IPS-11a (cell line): Measurements from ENCODE around the gene NYAP1.
"Not testable (repeated sequence)": the region's sequence is repeated elsewhere in the genome, so short reads cannot be mapped to it uniquely, and the experiment has no call there.

Source experiments
- H3K4me3 ChIP-seq: one replicate; pipeline ENCODE4 v1.5.1; 2013; ENCODE audit warnings: low read depth, low read length, control low read depth

Gene NYAP1

GRCh38 chr7:100483722-100484672 is at the start of gene NYAP1:
Gene NYAP1 (plus strand): TSS chr7:100483927. CDS start chr7:100485312, 1,385 bp downstream.
- H3K4me3 ChIP-seq = peak within 1 kb of the TSS; percentile 41

- H3K4me3 ChIP-seq = peak overlapping the region; percentile 74
Observed at GRCh38 chr7:100434297-100435144, 49.2 kb upstream of the NYAP1 start.

DNA sequence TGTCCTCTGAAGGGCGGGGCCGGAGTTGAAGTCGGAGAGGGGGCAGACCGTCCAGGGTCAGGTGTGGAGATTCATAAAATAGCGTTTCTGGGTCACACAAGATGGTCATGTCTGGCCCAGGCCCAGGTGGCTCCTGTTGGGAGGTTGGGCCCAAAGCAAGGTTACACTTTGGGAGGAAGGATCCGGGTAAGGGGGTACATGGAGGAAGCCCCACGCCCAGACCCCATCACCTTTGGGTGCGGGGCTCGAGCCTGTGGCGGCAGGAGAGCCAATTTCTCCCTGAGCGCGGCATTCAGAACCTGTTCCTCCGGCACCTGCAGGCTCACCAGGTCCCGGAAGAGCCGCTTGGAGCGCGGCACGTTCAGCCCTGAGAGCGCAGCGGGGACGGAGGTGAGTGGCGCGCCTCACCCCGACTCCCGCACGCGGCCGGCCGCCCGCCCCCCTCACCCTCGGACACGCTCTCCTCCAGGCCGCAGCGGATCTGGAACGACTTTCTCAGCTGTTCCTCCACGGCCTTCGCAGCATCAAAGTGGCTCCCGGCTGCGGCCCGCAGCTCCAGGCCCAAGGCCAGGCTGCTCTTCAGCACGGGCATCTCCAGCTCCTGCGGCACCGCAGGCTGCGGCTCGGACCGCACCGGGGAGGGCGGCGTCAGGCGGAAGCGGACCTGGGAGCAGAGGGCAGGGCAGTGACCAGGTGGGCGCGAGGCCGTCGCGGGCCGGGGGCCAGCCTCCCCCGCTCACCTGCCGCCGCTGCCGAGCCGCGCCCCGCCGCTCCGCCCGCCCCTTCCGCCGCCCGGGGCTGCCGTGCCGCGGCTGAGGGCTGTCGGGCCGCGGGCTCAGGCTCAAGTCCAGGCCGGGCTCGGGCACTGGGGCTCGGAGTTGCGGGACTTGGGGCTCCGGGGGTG is 48.1 kb upstream of the NYAP1 start:
- peak overlapping the region; percentile 74 for H3K4me3 ChIP-seq

- H3K4me3 ChIP-seq = no peak overlapping the region
Observed at GRCh38 chr7:100437150-100438100, 46.3 kb upstream of the NYAP1 start.

DNA sequence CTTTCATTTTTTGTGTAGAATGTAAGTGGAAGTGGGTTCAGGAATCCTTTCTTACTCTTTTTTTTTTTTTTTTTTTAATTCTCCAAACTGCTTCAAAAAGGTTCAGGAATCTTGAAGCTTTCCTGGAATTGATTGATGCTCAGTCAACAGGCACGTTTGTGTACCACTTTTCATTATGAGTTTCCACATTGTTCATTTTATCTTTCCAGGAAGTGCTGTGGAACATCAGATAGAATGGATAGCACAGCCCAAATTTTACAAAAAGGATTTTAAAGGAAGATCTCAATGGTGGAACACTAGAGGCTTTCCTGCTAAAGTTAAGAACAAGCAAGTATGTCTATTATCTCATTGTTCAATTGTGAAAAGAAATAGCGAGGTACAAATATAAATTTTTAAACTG is 45.6 kb upstream of the NYAP1 start:
- no peak overlapping the region for H3K4me3 ChIP-seq

DNA sequence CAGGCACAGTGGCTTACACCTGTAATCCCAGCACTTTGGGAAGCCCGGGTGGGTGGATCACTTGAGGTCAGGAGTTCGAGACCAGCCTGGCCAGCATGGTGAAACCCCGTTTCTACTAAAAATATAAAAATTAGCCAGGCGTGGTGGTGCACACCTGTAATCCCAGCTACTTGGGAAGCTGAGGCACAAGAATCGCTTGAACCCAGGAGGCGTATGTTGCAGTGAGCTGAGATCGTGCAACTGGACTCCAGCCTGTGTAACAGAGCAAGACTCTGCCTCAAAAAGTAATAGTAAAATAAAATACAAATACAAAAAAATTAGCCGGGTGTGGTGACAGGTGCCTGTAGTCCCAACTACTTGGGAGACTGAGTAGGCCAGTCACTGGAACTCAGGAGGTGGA is 45.0 kb upstream of the NYAP1 start:
- not testable (repeated sequence) for H3K4me3 ChIP-seq

GRCh38 chr7:100439244-100439643 is 44.5 kb upstream of the NYAP1 start:
- not testable (repeated sequence) for H3K4me3 ChIP-seq

DNA sequence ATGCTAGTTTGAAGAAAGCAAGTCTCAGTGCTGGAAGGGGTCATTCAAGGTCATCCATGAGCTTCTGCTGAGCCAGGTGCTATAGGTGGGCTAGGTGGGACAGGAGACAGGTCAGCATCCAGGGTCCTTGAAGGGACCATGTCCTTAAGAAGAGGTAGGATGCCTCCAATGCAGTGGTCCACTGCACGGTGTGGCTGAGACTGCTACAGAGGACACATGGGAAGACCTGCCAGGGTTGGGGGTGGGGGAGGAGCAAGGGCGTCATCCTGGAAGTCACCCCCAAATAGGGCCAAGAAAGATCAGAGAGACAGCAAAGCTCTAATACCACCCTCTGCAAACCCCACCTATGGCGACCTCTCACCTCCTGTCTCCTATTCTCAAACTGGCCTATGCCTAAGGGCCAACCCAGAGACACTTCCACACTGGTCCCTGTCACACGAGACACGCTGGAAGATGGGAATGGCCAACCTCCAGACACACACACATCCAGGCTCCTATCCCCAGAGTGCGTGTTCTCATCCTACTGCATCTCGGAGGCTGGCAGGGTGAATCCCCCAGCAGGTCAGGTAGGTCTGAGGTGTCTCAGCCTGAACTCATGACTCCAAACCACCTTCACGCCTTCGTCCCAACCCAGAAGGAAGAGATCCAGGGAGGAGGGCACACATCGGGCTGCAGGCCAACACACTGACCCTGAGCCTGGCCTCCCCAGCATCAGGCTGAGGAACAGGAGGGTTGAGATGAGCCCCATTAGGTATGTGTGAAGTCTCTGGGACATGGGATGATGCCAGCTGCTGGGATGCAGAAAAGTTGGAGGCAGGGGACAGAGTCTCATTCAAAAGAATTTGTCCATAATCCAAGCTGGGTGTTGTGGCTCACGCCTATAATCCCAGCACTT is 41.8 kb upstream of the NYAP1 start:
- no peak overlapping the region for H3K4me3 ChIP-seq

- no peak overlapping the region for H3K4me3 ChIP-seq
Observed at GRCh38 chr7:100443096-100443840, 40.5 kb upstream of the NYAP1 start.

GRCh38 chr7:100444311-100445278 is 39.1 kb upstream of the NYAP1 start:
- H3K4me3 ChIP-seq = no peak overlapping the region

GRCh38 chr7:100446040-100446439 is 37.7 kb upstream of the NYAP1 start:
- H3K4me3 ChIP-seq = no peak overlapping the region

- H3K4me3 ChIP-seq = not testable (repeated sequence)
Observed at GRCh38 chr7:100447363-100447762, 36.4 kb upstream of the NYAP1 start.

DNA sequence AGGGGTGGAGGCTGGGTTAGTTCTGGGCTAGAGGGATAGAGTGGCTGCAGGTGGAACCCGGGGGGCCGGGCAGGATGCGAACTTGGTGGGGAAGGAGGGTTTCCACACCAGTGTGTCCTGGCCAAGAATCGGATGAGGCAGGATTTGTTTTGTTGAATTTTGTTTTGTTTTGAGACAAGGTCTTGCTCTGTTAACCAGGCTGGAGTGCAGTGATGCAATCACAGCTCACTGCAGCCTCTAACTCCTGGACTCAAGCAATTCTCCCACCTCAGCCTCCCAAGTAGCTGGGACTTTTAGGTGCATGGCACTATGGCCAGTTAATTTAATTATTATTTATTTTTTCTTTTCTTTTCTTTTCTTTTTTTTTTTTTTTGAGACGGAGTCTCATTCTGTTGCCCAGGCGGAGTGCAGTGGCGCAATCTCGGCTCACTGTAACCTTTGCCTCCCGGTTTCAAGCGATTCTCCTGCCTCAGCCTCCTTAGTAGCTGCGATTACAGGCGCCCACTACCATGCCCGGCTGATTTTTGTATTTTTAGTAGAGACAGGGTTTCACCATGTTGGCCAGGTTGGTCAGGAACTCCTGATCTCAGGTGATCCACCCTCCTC is 34.4 kb upstream of the NYAP1 start:
- H3K4me3 ChIP-seq = no peak overlapping the region

- H3K4me3 ChIP-seq = no peak overlapping the region
Observed at GRCh38 chr7:100452513-100452912, 31.2 kb upstream of the NYAP1 start.

GRCh38 chr7:100453854-100454253 is 29.9 kb upstream of the NYAP1 start:
- H3K4me3 ChIP-seq = not testable (repeated sequence)

GRCh38 chr7:100455206-100455605 is 28.5 kb upstream of the NYAP1 start:
- H3K4me3 ChIP-seq = no peak overlapping the region
